Dedifferentiated amniotic fluid mesenchymal stem cell (primary cell): Measurements from ENCODE around the gene ALLC.
A peak's percentile ranks its signal among the peaks of the same experiment; 100 is the strongest.

Source experiments
- DNase-seq: peaks from one replicate; pipeline ENCODE4 v3.0.0-alpha.2; 2016; ENCODE audit errors: extremely low spot score

Gene ALLC

DNA sequence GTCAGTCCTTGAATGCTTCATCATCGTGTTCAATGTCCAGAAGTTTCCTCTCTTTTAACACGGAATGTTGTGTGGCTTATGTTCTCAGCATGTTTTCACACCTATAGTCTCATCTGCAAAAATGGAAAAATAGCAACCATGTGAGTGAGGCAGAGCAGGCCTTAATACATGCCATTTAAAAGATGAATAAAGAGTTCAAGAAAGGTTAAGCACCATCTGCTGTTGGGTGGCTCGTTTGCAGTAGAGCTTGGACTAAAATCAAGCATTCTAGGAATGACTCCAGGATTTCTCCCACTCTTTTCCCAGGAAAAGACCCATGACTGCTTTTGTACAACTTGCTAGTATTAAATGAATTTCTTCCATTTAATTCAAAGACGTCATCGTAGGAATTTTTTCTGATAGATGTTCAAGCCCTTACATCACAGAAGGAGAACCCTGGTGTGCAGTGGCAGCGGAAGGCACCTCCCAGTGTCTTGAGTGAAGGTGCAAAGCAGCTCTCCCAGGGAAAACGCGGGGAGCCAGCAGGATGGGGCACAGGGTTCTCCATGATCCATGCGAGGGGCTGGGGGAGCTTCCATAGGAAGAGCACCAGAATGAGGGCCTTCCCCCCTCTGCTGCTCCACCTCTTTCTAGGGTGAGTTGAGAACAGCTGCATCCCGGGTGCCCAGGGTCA is 55.0 kb downstream of the ALLC start:
- no peak for DNase-seq

GRCh38 chr2:3718679-3719078 is 60.7 kb downstream of the ALLC start:
- DNase-seq = no peak

DNA sequence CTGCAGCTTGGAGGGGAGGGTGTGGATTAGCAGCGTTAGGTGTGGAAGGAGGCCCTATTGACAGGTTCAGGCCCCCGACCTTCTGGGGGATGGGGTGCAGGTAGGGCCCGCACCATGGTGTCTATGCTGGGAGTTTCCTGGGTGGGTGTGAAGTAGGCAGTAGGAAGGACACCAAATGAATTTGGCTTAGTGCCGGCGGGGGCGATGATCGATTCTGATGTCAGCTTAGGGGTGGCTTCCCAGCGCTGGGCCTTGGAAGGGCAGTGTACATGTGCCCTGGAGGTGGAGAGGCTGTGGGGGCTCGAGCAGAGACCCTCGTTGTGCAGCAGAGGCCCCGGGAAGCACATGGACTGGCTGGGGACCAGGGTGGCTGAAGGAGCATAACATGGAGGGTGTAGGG is 67.0 kb downstream of the ALLC start:
- no peak for DNase-seq

- no peak for DNase-seq
Observed at GRCh38 chr2:3725458-3726250, 67.7 kb downstream of the ALLC start.

DNA sequence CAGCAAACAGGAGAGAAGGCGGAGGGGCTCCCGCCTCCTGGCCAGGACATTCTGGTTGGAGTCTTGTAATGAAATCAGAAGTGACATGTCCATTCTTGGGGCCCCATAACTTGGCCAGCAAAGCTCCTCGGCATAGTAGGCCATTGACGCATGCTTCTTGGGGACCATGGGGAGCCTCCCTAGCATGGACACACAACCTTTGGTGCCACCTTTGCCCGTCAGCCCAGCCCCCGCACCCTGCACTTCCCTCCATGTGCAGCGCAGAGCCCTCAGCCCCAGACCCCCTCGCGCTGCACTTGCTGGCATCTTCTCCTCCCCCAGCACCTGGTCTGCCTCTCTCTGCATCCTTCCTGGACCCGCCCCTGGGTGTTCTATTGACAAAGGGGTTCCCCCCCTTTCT is 68.5 kb downstream of the ALLC start:
- DNase-seq = no peak

DNA sequence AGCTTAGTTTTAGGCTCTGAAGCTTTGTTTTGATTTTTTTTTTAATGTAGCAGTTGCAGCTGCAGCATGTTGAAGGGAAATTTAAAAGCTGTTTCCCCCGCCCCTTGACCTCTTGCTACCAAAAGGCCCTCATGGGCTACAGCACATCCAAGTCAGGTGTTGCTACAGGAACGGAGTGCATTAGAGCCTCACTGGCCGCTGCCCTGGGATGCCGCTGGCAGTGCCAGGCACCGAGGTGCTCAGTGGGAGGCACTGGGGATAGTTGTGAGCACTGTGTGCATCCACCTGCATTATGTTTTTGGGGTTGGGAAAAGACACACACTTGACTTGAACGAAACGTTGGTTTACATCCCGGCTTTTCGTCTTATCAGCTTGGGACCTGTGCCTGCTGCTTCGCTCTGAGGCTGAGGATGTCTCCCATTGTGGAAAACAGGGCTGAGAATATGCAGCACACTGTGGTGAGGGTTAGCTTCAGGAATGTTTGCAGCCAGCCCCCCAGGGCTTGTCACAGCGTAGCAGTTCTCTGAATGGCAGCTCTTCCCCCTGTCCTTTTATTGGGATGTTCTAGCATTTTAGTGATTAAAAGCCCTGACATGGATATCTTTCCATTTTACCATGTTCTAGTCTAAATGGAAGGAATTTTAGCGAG is 69.5 kb downstream of the ALLC start:
- no peak for DNase-seq

- DNase-seq = peak; percentile 56
Observed at GRCh38 chr2:3728104-3729054, 70.4 kb downstream of the ALLC start.

DNA sequence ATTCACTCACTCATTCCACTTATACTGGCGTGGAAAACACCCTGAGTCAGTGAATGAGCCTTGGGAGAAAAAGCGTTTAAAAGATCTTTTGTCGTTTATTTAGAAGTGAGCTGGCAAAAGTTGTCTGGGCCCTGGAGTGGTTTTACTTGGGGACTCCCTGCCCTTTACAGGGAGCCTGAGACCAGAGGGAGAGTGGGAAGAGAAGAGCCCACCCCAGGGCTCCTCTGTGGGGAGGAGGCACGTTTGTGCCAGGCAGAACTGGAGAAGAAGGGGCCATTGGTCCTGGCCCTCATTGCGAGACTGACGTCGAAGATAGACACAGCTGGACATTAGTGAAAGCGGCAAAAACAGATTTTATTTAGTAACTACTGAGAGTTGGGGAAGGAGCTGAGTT is 71.1 kb downstream of the ALLC start:
- DNase-seq = no peak

- DNase-seq = no peak
Observed at GRCh38 chr2:3729786-3730185, 71.8 kb downstream of the ALLC start.

DNA sequence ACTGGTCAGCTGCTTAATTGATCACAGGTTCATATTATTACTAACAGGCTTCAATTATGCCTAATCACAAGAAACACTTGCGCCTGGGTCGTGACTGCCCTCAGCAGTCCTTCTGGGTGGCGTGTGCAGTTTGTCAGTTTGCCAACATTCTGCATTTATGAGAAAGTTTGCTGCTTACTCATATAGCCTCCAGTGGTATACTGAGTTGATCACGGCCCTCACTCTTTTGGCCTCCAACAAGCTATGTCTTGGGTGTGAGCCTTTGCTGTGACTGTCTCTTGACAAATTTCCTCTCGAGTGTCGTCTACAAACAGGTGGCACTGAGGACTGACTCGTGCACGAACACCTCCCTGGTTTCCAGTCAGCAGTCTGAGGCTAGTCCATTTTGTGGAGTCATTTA is 72.6 kb downstream of the ALLC start:
- no peak for DNase-seq

- no peak for DNase-seq
Observed at GRCh38 chr2:3731829-3732228, 73.8 kb downstream of the ALLC start.

- no peak for DNase-seq
Observed at GRCh38 chr2:3736112-3736511, 78.1 kb downstream of the ALLC start.

DNA sequence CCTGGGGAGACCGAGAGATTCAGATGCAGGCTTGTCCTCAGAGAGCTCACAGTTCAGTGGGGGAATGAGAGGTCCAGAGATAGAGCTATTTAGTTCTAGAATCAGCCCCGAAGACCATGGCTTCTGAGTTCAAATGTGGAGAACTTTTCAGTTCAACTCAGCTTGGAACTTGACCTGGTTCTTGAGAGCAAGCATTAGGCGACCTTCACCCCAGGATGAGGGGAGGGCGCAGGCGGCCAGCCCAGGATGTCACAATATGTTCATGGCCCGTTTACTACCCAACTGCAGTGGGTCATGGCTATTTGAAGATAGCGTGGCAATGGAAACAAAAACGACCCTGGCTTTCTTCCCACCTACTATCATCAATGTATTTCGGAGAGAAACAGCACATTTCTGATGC is 79.1 kb downstream of the ALLC start:
- DNase-seq = no peak

- DNase-seq = no peak
Observed at GRCh38 chr2:3738454-3738853, 80.5 kb downstream of the ALLC start.

DNA sequence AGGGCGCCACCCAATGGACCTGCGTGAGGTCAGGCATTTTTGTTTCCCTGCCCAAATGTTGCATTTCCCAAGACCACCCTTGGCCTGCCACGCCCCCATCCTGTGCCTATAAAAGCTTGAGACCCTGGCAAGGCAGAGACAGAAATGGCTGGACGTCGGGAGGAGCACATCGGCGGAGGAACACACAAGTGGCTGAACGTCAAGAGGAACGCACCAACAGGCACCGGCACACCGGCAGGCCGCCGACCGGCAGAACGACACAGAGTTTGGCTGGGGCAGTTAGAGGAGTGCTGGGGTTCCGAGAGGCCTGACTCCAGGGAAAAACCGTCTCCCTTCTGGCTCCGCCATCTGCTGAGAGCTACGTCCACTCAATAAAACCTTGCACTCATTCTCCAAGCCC is 81.3 kb downstream of the ALLC start:
- DNase-seq = no peak

DNA sequence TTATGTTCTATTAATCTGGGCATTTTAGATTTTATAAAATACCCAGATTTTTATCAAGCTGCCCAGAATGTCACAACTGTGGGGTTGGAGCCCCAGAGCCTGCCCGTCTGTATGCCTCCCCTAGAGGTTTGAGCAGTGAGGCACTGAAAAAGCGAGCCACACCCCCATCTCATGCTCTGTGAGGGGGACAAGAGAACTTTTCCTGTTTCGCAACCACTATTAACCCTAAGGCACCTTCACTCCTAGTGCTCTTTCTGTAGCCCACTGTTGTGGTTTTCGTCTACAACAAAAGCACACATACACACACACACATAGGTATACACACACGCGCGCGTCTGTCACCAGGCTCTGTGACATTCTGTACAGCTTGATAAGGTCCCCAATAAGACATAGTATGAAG is 83.4 kb downstream of the ALLC start:
- no peak for DNase-seq

- no peak for DNase-seq
Observed at GRCh38 chr2:3741867-3742602, 84.0 kb downstream of the ALLC start.

GRCh38 chr2:3742743-3743508 is 84.9 kb downstream of the ALLC start:
- DNase-seq = no peak

DNA sequence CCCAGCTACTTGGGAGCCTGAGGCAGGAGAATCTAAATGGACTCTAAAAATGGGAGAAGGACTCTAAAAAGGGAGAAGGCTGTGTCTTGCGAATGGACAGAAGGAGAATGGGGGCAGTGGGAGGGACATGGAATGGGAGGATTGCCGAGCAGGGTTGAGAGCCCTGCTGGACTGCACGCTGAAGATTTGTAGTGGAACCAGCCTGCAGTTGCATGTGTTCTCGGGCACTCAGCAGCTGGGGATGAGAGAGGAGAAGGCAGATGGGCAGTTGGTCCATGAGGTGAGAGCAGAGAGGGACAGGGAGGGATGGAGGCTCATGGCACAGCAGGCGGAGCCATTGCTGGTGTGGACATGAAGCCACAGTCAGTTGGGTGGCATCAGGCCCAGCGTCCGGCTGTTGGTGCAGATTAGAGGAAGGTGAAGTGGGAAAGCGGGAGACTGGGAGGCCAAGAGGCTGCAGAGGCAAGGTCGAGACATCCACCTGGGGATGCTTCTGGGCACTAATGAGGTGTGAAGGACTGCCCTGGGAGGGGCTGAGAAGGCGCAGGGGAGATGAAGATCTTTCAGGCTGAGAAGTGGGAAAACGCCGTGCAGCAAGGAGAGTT is 86.1 kb downstream of the ALLC start:
- DNase-seq = no peak

GRCh38 chr2:3745920-3746319 is 87.9 kb downstream of the ALLC start:
- DNase-seq = no peak
